C4-2B (cell line): ENCODE measurements around the gene PIPOX.

ENCODE experiments used
- ZFX ChIP-seq: fragments of 450-650 bp; IDR thresholded peaks from 2 replicates; pipeline ENCODE4 v1.6.1; 2017
- TF ChIP-seq, protein P1 (sequence below): fragments of 450-650 bp; conservative IDR thresholded peaks from 2 replicates; pipeline ENCODE4 v1.5.1; 2017; ENCODE audit warnings: mild to moderate bottlenecking

DNA sequence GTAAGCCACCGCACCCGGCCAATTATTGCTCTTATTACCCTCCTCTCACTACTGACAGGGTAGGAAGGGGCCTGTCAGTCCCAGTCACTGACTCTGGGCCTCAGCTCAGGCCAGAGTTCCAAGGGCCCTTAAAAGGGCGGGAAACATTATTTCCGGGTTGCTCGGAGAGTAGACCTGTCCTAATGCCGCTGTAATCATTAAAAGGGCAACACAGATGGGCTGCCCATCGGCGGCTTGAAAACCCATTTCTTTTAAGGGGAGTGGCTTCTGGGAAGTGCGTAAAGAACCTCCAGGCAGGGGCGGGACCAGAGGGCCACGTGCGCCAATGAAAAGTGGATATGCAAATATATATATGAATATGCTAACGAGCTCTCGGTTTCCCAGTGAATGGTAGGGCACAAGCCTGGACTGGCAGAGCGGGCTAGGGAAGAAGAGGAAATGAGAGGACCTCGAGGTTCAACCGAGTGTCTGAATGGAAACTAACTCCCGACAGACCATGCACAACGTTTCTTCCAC lies 26.6 kb downstream of the PIPOX start:
- TF ChIP-seq, protein P1, sequence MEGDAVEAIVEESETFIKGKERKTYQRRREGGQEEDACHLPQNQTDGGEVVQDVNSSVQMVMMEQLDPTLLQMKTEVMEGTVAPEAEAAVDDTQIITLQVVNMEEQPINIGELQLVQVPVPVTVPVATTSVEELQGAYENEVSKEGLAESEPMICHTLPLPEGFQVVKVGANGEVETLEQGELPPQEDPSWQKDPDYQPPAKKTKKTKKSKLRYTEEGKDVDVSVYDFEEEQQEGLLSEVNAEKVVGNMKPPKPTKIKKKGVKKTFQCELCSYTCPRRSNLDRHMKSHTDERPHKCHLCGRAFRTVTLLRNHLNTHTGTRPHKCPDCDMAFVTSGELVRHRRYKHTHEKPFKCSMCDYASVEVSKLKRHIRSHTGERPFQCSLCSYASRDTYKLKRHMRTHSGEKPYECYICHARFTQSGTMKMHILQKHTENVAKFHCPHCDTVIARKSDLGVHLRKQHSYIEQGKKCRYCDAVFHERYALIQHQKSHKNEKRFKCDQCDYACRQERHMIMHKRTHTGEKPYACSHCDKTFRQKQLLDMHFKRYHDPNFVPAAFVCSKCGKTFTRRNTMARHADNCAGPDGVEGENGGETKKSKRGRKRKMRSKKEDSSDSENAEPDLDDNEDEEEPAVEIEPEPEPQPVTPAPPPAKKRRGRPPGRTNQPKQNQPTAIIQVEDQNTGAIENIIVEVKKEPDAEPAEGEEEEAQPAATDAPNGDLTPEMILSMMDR, result no peak
- TF ChIP-seq ZFX, result no peak
